ENCODE results near the gene UVRAG. TPM values are rescaled to one million over a fixed set of nuclear protein-coding genes. Genes with fewer than 3 reads are reported as not detected.

UVRAG gene
- total and polyA plus RNA-seq, 2 donors (not counting 1 experiment from before 2014, with no cell fraction given) = 37.7 to 94.1 TPM

DNA sequence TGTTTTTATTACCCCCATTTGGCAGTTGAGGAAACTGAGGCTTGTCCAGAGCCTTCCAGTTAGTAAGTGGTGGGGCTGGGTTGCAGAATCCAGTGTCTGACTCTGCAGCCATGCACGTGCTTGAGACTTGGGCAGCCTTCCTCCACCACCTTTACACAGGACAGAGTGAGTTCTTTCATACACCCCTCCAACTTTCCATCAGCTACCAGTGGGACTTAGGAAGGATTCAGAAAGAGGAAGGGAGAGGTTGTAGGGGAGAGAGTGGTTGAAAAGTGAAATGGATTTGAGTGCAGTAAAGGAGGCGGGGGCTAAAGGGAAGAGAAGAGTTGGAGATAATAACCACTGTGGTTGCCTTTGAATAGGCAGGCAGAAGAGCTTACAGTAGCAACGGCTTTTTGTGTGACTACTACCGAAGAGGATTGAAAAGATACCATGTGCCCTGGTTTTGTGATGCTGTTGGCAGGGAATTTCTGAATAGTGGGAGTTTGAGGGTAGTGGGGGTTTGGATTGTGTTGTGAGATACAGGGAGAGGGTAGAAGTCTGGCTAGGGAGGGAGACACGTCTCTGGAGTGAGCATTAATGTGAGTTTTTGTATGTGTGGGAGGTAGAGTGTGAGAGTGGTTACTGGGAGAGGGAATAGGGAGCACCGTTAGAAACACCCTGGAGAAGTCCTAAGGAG is 1.7 kb downstream of the UVRAG start:
- DNase-seq = no peak
- H3K27ac ChIP-seq (ENCODE audit: low read length in 2 of 2) = peak overlapping the region; percentile 52 to 97
- WGBS (ENCODE audit: insufficient coverage) = 11% methylated on average over 5 of the region's 6 CpGs
- no peak for ATAC-seq (ENCODE audit: low read depth)
- intact Hi-C loops (cut with micrococcal nuclease) = no loop called here
- Mint-ChIP-seq H3K9me3 (ENCODE audit: insufficient read depth) (no peaks in the 10 kb centered on the region), H3K4me1 (peaks cover 46% of the 10 kb centered on the region), H3K27ac (no peak overlapping the region), H3K27me3 (no peaks in the 10 kb centered on the region), H3K4me3 (no peak overlapping the region)
- peak overlapping the region; percentile 86 for H3K4me2 ChIP-seq (replicated peaks; ENCODE audit: low read depth, low read length, poor library complexity, severe bottlenecking)
- H3K36me3 ChIP-seq (replicated peaks in 1 of 2; ENCODE audit: control extremely low read depth in 1 of 2, control insufficient read depth in 1 of 2, extremely low read depth in 1 of 2, insufficient read depth in 2 of 2, low read length in 1 of 2) = peaks cover 1 to 13% of the 10 kb centered on the region in 2 experiments
- peak overlapping the region; percentile 80 to 98 (median 95) for H3K4me3 ChIP-seq (ENCODE audit: control extremely low read depth in 1 of 5, extremely low read depth in 1 of 5, insufficient read depth in 1 of 5, low read depth in 2 of 5, low read length in 4 of 5)
- H4K20me1 ChIP-seq (ENCODE audit: control insufficient read depth, insufficient read depth, low read length, poor library complexity, severe bottlenecking) = peaks cover 9% of the 10 kb centered on the region
- no peaks in the 10 kb centered on the region for H3K27me3 ChIP-seq (replicated peaks in 1 of 4; ENCODE audit: control extremely low read depth in 1 of 4, control insufficient read depth in 3 of 4, insufficient read depth in 4 of 4, low read length in 3 of 4)
- H3K9ac ChIP-seq (ENCODE audit: low read length) = peak overlapping the region; percentile 95
- ChIA-PET POLR2A (interaction anchor here (0.6 to 2.8 kb wide), 2 partner anchors 8 to 31 kb away, joined by 3 to 20 read pairs; no protein-coding TSS in a partner anchor), CTCF (interaction anchor here (1.1 to 13.5 kb wide), 3 partner anchors 10 to 51 kb away, joined by 3 to 149 read pairs (median 8); no protein-coding TSS in a partner anchor)
- peaks cover 56 to 69% of the 10 kb centered on the region in 2 donors for H3K4me1 ChIP-seq (ENCODE audit: control insufficient read depth in 2 of 2, insufficient read depth in 2 of 2, low read length in 2 of 2)
- peak overlapping the region; percentile 23 for H2AFZ ChIP-seq (ENCODE audit: insufficient read depth, low read depth, low read length, poor library complexity, severe bottlenecking)
- no peak for TF ChIP-seq EZH2 (IDR thresholded peaks at IDR 0.05; ENCODE audit: borderline replicate concordance, insufficient read depth, low read depth, low read length, poor library complexity, severe bottlenecking)
- no peak for TF ChIP-seq CTCF (IDR thresholded peaks at IDR 0.05)
- H3K9me3 ChIP-seq (ENCODE audit: control extremely low read depth in 1 of 3, control insufficient read depth in 2 of 3, insufficient read depth in 1 of 3, low read length in 2 of 3) = no peaks in the 10 kb centered on the region
- H3K79me2 ChIP-seq (ENCODE audit: control insufficient read depth, insufficient read depth, low read length) = peaks cover 86% of the 10 kb centered on the region

DNA sequence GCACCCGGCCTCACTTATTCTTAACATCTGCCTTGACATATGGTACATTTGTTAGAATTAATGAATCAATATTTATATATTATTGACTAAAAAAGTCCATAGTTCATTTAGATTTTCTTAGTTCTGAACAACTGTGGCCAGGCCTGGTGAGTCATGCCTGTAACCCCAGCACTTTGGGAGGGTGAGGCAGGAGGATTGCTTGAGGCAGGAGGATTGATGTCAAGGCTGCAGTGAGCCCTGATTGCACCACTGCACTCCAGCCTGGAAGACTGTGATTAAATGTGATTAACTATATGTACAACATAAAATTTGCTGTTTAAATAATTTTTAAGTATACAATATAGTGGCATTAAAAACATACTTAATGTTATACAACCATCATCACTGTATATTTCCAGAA is 5.6 kb downstream of the UVRAG start:
- no CpG with 5 or more reads among the region's 1 CpG for WGBS (ENCODE audit: insufficient coverage)
- Mint-ChIP-seq H3K4me1 (peaks cover 64% of the 10 kb centered on the region), H3K27me3 (no peaks in the 10 kb centered on the region), H3K4me3 (peak overlapping the region; percentile 66), H3K27ac (peak overlapping the region; percentile 80), H3K9me3 (ENCODE audit: insufficient read depth) (no peaks in the 10 kb centered on the region)
- Histone ChIP-seq H3K4me1 (ENCODE audit: control insufficient read depth in 2 of 2, insufficient read depth in 2 of 2, low read length in 2 of 2) (peaks cover 79 to 87% of the 10 kb centered on the region in 2 donors), H3K36me3 (replicated peaks in 1 of 2; ENCODE audit: control extremely low read depth in 1 of 2, control insufficient read depth in 1 of 2, extremely low read depth in 1 of 2, insufficient read depth in 2 of 2, low read length in 1 of 2) (peaks cover 1 to 20% of the 10 kb centered on the region in 2 experiments), H2AFZ (ENCODE audit: insufficient read depth, low read depth, low read length, poor library complexity, severe bottlenecking) (no peak overlapping the region), H3K9me3 (ENCODE audit: control extremely low read depth in 1 of 3, control insufficient read depth in 2 of 3, insufficient read depth in 1 of 3, low read length in 2 of 3) (peaks cover 0 to 10% (median 0%) of the 10 kb centered on the region in 3 donors), H3K27me3 (replicated peaks in 1 of 4; ENCODE audit: control extremely low read depth in 1 of 4, control insufficient read depth in 3 of 4, insufficient read depth in 4 of 4, low read length in 3 of 4) (no peaks in the 10 kb centered on the region), H3K9ac (ENCODE audit: low read length) (no peak overlapping the region), H3K79me2 (ENCODE audit: control insufficient read depth, insufficient read depth, low read length) (peaks cover 91% of the 10 kb centered on the region), H4K20me1 (ENCODE audit: control insufficient read depth, insufficient read depth, low read length, poor library complexity, severe bottlenecking) (peaks cover 9% of the 10 kb centered on the region), H3K4me3 (ENCODE audit: control extremely low read depth in 1 of 5, extremely low read depth in 1 of 5, insufficient read depth in 1 of 5, low read depth in 2 of 5, low read length in 4 of 5) (no peak overlapping the region), H3K4me2 (replicated peaks; ENCODE audit: low read depth, low read length, poor library complexity, severe bottlenecking) (peak overlapping the region; percentile 39), H3K27ac (ENCODE audit: low read length in 2 of 2) (peak overlapping the region; percentile 73 to 85)
- intact Hi-C loops (cut with micrococcal nuclease) = no loop called here
- ChIA-PET CTCF (interaction anchor here (0.7 kb wide), 1 partner anchor 331 kb away, joined by 3 read pairs; no protein-coding TSS in a partner anchor), POLR2A (interaction anchor here (0.6 to 0.7 kb wide), 2 partner anchors 71 to 1045 kb away, joined by 6 to 7 read pairs; no protein-coding TSS in a partner anchor)
- no peak for DNase-seq
- ATAC-seq (ENCODE audit: low read depth) = no peak
- TF ChIP-seq CTCF (IDR thresholded peaks at IDR 0.05) = no peak
- no peak for TF ChIP-seq EZH2 (IDR thresholded peaks at IDR 0.05; ENCODE audit: borderline replicate concordance, insufficient read depth, low read depth, low read length, poor library complexity, severe bottlenecking)
